ENCODE data around the gene ALDH3B1.

GRCh38 chr11:68008381-68009337 is 1.5 kb upstream of the ALDH3B1 start:
- TF ChIP-seq CREB5 (CRISPR knock-in tag; IDR thresholded peaks at IDR 0.05; ENCODE audit: low read depth) (no peak), ESRRG (CRISPR knock-in tag; IDR thresholded peaks at IDR 0.05) (no peak), TSHZ2 (CRISPR knock-in tag; IDR thresholded peaks at IDR 0.05) (no peak), PPARA (CRISPR knock-in tag; IDR thresholded peaks at IDR 0.05; ENCODE audit: borderline replicate concordance) (no peak), BACH2 (CRISPR knock-in tag; IDR thresholded peaks at IDR 0.05; ENCODE audit: borderline replicate concordance) (no peak), CSDC2 (CRISPR knock-in tag; IDR thresholded peaks at IDR 0.05) (no peak)
